ENCODE data around the gene AGO1. TPM values are rescaled to one million over a fixed set of nuclear protein-coding genes. Genes with fewer than 3 reads are reported as not detected.

The AGO1 gene
- total RNA-seq, 1 donor from 2014 or later = 3.9 TPM

DNA sequence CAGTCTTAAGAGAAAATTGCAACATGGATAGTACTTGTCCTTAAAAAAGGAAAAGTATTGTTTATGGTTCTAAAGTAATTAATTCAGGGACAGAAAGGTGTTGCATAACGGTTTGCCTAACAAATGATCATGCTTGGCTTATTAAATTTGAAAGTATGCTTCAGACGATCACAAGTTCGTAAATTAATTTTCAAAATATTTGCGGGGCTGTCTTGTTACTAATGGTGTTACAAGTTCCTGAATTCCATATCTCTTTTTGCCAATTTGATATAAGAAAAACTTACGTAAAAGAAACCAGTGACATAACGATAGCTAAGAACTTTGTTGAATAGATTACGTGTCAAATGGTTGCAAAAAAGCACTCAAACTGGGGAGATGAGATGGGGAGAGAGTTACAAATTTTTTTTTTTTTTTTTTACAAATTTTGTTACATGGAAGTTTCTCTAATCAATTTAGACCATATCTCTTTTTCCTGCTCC is 49.2 kb downstream of the AGO1 start:
- FAIRE-seq (no peak), DNase-seq (ENCODE audit: low read depth) (no peak)
- no peaks in the 10 kb centered on the region for H3K36me3 ChIP-seq (ENCODE audit: control insufficient read depth, insufficient read depth, low read length)
- no peaks in the 10 kb centered on the region for H3K27me3 ChIP-seq (ENCODE audit: control insufficient read depth, insufficient read depth, low read length)
- peak overlapping the region; percentile 91 for H3K4me3 ChIP-seq (ENCODE audit: low read depth, low read length)
- TF ChIP-seq CTCF (IDR thresholded peaks at IDR 0.05; ENCODE audit: insufficient read depth, low read length, severe bottlenecking) = no peak

GRCh38 chr1:35932941-35933340 is 49.9 kb downstream of the AGO1 start:
- Histone ChIP-seq H3K4me3 (ENCODE audit: low read depth, low read length) (no peak overlapping the region), H3K27me3 (ENCODE audit: control insufficient read depth, insufficient read depth, low read length) (no peaks in the 10 kb centered on the region), H3K36me3 (ENCODE audit: control insufficient read depth, insufficient read depth, low read length) (no peaks in the 10 kb centered on the region)
- no peak for FAIRE-seq
- no peak for DNase-seq (ENCODE audit: low read depth)
- TF ChIP-seq CTCF (IDR thresholded peaks at IDR 0.05; ENCODE audit: insufficient read depth, low read length, severe bottlenecking) = no peak

GRCh38 chr1:35935442-35936388 is 52.7 kb downstream of the AGO1 start:
- FAIRE-seq = no peak
- no peak for DNase-seq (ENCODE audit: low read depth)
- Histone ChIP-seq H3K27me3 (ENCODE audit: control insufficient read depth, insufficient read depth, low read length) (no peaks in the 10 kb centered on the region), H3K4me3 (ENCODE audit: low read depth, low read length) (no peak overlapping the region), H3K36me3 (ENCODE audit: control insufficient read depth, insufficient read depth, low read length) (no peaks in the 10 kb centered on the region)
- no peak for TF ChIP-seq CTCF (IDR thresholded peaks at IDR 0.05; ENCODE audit: insufficient read depth, low read length, severe bottlenecking)

DNA sequence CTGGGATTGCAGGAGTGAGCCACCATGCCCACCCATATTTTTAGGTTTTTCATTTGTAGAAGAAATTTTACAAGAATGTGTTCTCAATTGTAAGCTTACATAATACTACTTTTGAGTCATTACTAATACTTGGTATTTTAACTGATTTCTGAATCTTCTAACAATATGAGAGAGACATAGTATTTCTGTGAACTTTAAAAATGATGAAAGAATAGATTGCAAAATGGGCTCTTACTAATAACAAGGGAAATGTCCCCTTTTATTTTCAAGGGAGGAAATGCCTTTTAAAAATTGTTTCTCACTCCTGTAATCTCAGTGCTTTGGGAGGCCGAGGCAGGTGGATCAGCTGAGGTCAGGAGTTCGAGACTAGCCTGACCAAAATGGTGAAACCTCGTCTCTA is 53.8 kb downstream of the AGO1 start:
- FAIRE-seq = no peak
- no peaks in the 10 kb centered on the region for H3K36me3 ChIP-seq (ENCODE audit: control insufficient read depth, insufficient read depth, low read length)
- H3K27me3 ChIP-seq (ENCODE audit: control insufficient read depth, insufficient read depth, low read length) = no peaks in the 10 kb centered on the region

GRCh38 chr1:35939484-35939883 is 56.5 kb downstream of the AGO1 start:
- Histone ChIP-seq H3K27me3 (ENCODE audit: control insufficient read depth, insufficient read depth, low read length) (no peaks in the 10 kb centered on the region), H3K36me3 (ENCODE audit: control insufficient read depth, insufficient read depth, low read length) (no peaks in the 10 kb centered on the region), H3K4me3 (ENCODE audit: low read depth, low read length) (no peak overlapping the region)
- FAIRE-seq (no peak), DNase-seq (ENCODE audit: low read depth) (no peak)
- no peak for TF ChIP-seq CTCF (IDR thresholded peaks at IDR 0.05; ENCODE audit: insufficient read depth, low read length, severe bottlenecking)

More for the DNA sequence above, 53.8 kb downstream of the AGO1 start:
- no peak for TF ChIP-seq CTCF (IDR thresholded peaks at IDR 0.05; ENCODE audit: insufficient read depth, low read length, severe bottlenecking)
- no peak for DNase-seq (ENCODE audit: low read depth)
- no peak overlapping the region for H3K4me3 ChIP-seq (ENCODE audit: low read depth, low read length)

Data from bronchial epithelial cell (primary cell).